GM21381 (cell line): ENCODE results near the gene P2RY8.
"Not testable (repeated sequence)": the region's sequence is repeated elsewhere in the genome, so short reads cannot be mapped to it uniquely, and the experiment has no call there.

Experiments used
- ATAC-seq: cut with Tn5 transposase; IDR thresholded peaks from one replicate; pipeline ENCODE4 v1.9.1; 2021; ENCODE audit warnings: mild to moderate bottlenecking, moderate library complexity; ENCODE audit not compliant: unreplicated experiment

Gene P2RY8, protein sequence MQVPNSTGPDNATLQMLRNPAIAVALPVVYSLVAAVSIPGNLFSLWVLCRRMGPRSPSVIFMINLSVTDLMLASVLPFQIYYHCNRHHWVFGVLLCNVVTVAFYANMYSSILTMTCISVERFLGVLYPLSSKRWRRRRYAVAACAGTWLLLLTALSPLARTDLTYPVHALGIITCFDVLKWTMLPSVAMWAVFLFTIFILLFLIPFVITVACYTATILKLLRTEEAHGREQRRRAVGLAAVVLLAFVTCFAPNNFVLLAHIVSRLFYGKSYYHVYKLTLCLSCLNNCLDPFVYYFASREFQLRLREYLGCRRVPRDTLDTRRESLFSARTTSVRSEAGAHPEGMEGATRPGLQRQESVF

DNA sequence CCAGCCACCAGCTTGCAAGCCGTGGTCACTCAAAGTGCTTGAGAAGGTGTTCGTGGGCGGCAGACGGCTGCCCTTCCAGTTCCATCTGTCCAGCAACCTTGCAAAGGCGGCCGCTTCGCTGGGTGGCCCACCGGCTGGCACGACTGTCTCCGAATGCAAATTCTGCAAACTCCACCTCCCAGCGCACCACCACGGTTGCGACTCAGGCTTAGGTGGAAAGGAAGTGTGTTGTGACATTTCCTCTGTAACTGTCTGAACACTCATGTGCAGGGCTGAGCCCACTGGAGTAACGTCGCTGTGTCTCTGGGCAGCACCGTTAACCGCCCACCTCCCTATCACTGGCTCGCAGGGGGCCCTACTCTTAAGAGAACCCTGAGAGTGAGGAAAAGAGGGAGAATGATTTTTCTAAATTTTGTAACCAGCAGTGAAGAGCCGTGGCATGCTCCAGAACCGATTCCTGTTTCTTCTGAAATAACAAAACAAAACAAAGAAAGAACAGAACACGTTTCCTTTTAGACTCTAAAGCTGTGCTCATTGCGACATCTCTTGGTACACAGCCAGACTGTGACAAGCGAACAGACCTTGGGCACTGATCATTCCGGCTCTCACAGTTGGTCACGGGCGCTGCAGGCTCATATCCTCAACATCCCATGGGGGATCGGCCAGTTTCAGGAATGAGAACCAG lies at the start of gene P2RY8:
Gene P2RY8, minus strand, starts transcription at position 155 of the 685 bp plus-strand sequence. CDS start 70,627 bp downstream, outside the sequence.
- ATAC-seq, result peak; percentile 66

DNA sequence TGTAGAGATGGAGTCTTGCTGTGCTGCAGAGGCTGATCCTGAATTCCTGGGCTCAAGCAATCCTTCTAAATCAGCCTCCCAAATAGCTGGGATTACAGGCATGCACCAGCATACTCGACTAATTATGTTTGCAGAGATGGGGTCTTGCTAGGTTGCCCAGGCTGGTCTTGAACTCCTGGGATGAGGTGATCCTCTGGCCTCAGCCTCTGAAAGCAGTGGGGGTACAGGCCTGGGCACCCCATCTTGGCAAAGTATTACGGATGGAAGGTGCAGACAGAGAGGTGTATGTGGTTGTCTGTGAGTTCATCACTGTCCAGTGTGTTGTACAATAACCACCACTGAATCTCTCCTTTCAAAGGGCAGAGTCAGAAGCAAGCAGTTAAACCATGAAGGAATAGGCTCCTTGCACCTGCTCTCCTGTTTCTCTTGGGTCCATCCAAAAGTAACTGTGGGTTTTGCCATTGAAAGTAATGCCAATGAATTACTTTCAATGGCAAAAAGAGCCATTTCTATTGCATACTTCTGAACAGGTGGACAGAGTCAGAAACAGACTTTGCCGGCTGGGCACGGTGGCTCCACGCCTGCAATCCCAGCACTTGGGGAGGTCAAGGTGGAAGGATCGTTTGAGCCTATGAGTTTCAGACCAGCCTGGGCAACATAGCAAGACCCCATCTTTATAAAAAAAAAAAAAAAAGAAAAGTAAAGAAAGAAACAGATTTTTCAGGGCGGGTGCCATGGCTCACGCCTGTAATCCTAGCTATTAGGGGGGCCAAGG lies 47.4 kb upstream of the P2RY8 start:
- no peak for ATAC-seq

DNA sequence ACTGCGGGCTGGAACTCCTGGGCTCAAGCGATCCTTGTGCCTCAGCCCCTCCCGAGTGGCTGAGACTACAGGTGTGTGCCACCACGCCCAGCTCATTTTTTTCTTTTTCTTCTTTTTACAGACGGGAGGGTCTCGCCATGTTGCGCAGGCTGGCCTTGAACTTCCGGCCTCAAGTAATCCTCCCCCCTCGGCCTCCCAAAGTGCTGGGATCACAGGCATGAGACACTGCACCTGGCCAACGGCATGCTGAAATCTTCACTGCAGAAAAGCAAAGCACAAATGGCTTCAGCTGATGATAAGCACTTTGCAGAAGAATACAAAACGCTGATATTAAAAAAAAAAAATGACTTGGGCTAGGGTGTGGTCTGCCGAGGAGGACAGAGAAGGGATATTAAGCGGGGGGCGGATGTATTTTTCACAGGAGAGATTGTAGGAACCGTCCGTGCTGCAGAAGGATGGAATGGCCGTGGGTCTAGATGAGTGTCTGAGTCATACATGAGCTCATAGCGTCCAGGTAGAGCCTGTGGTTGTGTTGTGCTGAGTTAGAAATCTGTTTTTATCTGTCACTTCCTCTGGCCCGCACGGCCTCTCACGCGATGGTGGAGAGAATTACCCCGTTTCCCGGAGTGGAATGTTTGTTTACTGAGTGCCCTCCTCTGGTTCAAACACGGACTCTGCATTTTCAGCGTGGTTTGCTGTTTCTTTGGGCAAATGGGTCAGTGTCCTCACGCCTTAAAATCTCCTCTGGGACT lies 45.9 kb upstream of the P2RY8 start:
- peak; percentile 82 for ATAC-seq

DNA sequence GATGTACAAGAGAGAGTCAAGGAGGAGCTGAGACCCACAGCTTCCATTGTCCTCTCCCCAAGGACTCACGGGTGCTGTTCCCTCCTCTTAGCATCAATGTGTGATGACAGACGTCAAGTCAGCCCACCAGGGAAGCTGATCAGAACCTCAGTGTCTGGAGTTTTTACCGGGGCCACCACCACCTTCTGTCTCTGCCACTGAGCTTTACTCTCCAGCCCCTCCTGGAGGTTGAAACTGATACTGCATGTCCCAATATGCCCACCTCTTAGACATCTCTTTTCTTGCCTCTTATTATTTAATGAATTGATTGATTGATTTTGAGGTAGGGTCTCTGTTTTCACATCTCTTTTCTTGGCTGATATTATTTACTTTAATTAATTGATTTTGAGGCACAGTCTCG lies 44.1 kb upstream of the P2RY8 start:
- ATAC-seq, result no peak

DNA sequence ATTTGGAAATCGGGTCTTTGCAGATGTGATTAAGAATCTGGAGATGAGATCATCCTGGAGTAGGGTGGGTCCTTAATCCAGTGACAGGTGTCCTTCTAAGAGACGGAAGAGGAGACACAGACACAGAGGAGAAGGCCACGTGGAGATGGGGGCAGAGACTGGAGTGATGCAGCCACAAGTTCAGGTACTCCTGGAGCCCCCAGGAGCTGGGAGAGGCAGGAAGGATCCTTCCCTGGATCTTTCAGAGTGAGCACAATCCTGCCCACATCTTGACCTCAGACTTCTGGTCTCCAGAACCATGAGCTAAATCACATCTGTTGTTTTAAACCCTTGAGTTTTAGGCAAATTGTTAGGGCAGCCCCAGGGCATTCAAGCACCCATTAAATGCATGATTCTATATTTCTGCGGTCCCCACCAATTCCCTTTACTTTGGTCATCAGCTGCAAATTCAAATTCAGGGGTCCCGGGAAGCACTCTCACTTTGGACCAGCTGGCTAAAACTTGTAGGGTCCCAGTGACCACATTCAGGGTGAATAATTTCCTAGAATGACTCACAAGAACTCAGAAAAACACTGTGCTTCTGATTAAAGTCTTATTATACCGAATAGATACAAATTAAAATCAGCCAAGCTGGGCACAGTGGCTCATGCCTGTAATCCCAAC lies 41.7 kb upstream of the P2RY8 start:
- ATAC-seq, result no peak

DNA sequence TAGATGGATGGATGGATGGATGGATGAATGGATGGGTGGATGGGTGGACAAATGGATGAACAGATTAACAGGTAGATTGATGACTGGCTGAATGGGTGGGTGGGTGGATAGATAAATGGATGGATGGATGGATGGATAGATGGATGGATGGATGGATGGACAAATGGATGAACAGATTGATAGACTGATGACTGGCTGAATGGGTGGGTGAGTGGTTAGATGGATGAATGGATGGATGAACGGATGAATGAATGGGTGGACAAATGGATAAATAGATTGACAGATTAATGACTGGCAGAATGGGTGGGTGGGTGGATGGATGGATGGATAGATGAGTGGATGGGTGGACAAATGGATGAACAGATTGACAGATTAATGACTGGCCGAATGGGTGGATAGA lies 40.9 kb upstream of the P2RY8 start:
- ATAC-seq, result no peak

DNA sequence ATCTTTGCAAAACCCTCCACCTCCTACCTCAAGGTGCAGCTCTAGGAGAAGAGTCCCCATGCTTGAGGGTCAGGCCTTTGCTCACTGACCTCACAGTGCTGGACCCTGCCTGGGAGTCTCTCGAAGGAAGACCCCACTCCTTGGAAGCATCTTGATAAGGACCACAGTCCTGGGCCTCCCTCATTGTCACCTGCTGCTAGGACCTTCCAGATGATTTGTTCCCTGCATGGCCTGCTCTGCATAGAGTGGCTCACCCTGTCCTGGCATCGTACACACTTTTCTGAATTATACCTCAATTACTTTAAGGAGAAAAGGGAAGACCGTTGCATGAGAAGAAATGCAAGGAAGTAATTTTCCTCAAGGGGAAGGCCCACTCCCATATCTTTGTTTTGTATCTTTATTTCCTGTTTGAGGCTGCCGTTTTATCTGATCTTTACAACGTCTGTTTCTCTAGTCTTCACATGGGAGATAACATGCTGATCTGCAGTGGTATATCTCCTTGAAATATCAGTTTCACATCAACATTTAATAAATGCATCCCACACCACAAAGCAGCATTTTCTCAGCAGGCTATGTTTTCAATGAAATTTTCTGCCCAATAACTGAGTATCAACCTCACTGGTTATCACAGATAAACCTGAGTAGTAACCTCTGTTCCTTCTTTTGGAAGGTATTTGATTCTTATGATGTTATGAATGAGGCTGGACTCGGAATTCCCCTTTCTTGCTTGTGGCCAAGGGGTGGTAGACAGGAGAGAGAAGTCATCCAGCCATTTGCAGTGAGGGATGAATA lies 39.4 kb upstream of the P2RY8 start:
- no peak for ATAC-seq

DNA sequence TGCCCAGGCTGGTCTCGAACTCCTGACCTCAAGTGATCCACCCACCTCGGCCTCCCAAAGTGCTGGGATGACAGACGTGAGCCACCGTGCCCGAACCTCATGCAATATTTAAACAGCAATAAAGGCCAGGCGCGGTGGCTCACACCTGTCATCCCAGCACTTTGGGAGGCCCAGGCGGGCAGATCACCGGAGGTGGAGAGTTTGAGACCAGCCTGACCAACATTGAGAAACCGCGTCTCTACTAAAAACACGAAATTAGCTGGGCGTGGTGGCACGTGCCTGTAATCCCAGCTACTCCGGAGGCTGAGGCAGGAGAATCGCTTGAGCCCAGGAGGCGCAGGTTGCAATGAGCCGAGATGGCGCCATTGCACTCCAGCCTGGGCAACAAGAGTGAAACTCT lies 37.2 kb upstream of the P2RY8 start:
- not testable (repeated sequence) for ATAC-seq

DNA sequence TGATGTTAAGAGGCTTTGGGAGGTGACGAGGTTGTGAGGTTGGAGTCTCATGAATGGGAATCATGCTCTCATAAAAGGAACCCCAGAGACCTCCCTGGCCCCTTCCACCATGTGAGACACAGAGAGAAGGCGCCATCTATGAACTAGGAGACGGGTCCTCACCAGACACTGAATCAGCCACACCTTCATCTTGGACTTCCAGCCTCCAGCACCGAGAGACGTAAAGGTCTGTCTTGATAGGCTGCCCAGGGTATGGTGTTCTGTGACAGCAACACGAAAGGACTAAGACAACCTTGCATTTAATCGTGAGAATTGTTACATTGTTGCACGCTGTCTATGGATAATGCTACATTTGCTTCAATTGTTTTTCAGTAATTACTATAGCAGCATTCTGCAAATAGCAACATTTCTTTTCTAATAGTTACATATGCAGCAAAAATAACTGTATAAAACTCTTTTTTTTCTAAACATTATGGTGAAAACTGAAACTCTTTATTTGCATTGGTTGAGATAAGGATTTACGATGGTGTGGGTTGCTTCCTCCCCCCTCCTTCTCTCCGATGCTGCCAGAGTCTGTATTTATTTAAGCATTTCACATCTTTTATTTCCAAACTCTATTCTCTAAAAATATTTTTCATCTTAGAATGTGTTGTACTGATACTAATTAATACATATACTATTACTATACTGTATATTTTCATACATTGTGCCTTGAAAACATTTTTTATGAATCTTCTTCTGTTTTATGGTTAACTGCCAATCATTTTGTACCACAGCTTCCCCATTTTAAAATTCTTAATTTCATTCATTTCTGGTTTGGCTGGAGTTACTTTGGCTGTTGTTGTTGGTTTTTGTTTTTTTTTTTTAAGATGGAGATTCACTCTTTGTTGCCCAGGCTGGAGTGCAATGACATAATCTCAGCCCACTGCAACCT lies 28.0 kb upstream of the P2RY8 start:
- ATAC-seq, result peak; percentile 55

DNA sequence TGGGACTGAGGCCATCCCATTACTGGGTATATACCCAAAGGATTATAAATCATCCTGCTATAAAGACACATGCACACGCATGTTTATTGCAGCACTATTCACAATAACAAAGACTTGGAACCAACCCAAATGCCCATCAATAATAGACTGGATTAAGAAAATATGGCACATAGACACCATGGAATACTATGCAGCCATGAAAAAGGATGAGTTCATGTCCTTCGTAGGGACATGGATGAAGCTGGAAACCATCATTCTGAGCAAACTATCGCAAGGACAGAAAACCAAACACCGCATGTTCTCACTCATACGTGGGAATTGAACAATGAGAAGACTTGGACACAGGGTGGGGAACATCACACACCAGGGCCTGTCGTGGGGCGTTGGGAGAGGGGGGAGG lies 27.1 kb upstream of the P2RY8 start:
- not testable (repeated sequence) for ATAC-seq

DNA sequence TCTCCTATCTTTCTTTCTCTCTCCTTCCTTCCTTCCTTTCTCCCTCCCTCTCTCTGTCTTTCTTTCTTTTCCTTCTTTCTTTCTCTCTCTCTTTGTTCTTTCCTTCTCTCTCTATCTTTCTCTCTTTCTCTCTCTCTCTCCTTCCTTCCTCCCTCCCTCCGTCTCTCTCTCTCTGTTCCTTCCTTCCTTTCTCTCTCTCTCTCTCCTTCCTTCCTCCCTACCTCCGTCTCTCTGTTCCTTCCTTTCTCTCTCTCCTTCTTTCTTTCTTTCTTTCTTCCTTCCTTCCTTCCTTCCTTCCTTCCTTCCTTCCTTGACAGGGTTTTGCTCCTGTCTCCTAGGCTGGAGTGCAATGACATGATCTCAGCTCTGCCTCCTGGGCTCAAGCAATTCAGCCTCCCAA lies 24.2 kb upstream of the P2RY8 start:
- ATAC-seq, result no peak

DNA sequence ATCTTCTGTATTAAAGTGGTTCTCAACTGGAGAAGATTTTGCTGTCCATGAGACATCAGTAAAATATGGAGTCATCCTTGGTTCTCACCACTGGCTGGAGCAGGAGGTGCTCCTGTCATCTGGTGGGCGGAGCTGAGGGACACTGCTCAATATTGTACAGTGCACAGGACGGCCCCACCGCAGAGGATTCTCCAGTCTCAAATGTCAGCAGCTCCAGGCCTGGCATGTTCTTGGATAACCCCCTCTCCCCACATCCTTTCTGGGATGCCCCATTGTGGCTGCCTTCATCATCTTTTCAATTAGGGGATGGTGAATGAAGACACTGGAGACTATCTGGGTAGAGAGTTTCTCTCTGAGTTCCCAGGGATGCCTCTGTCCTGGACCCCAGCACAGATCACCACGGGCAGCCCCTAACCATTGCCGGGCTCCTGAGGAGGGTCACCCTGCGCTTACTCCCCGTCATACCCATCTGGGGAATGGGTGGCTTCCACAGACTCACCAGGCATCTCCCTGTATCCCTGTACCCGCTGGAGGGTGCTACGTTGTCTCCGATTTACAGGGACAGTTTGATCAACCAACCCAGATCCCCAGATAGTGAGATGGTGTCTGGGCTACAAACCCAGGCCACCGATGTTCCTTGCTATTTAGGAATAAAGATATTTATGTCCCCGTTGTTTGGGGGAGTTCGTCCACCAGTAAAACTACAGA lies 21.9 kb upstream of the P2RY8 start:
- ATAC-seq, result no peak

DNA sequence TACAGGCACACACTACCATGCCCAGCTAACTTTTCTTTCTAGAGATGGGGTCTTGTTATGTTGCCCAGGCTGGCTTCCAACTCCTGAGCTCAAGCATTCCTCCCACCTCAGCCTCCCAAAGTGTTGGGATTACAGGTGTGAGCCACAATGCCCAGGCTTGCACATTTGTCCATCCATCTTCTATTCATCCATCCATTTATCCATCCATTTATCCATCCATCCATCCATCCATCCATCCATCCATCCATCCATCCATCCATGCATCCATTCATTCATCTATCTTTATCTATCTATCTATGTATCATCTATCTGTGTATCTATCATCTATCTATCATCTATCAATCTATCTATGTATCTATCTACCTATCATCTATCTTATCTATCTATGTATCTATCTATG lies 20.5 kb upstream of the P2RY8 start:
- ATAC-seq, result not testable (repeated sequence)

DNA sequence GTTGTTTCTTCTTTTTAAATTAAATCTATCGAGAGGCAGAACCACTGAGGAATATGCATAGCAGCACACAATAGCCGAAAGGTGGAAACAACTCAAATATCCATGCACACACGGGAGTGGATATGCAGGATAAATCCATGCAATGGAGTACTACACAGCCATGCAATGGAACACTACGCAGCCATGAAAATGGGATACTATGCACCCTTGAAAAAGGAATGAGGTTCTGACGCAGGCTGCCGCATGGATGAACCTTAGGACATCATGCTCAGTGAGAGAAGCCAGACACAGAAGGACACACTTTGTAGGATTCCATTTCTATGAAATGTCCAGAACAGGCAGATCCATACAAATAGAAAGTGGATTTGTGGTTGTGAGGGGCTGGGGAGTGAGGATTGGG lies 18.4 kb upstream of the P2RY8 start:
- ATAC-seq, result no peak

DNA sequence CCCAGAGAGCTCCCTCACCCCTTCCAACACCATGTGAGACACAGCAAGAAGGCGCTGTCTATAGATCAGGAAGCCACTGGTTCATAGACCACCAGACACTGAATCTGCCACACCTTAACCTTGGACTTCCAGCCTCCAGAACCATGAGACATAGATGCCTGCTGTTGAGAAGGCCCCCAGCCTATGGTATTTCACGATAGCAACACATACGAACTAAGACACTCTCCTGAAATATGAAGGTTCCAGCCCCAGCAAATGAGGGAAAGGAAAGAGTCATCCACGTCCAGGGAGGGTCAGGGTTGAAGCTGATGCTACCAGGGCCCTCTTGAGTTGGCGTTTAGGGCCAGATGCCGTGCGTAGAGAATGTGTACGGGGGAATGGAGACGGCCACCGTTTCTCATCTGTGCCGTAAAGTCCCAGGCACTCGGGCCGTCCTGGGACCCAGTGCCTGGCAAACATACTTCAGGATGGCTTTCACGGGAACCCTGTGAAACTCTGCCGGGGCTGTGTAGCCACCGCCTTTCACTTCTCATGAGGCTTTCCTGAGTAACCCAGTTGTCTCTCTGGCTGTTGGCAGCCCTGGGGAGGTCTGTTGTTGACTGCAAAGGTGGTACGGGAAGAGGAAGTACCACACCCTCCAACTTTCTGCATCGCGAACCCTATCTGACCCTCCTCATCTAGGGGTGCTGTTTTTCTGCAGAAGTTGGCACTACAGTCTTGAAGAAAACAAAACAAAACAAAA lies 17.7 kb upstream of the P2RY8 start:
- no peak for ATAC-seq

DNA sequence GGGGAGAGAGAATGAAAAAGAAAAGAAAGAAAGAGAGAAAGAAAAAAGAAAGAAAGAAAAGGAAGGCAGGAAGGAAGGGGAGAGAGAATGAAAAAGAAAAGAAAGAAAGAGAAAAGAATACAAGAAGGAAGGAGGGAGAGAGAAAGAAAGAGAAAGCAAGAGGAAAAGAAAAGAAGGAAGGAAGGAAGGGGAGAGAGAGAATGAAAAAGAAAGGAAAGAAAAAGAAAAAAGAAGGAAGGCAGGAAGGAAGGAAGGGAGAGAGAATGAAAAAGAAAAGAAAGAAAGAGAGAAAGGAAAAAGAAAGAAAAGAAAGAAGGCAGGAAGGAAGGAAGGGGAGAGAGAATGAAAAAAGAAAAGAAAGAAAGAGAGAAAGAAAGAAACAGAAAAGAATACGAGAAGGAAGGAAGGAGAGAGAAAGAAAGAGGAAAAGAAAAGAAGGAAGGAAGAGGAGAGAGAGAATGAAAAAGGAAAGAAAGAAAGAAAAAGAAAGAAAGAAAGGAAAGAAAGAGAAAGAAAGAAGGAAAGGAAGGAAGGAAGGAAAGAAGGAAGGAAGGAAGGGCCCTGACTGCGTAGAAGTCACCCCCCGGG lies 15.1 kb upstream of the P2RY8 start:
- ATAC-seq, result no peak

DNA sequence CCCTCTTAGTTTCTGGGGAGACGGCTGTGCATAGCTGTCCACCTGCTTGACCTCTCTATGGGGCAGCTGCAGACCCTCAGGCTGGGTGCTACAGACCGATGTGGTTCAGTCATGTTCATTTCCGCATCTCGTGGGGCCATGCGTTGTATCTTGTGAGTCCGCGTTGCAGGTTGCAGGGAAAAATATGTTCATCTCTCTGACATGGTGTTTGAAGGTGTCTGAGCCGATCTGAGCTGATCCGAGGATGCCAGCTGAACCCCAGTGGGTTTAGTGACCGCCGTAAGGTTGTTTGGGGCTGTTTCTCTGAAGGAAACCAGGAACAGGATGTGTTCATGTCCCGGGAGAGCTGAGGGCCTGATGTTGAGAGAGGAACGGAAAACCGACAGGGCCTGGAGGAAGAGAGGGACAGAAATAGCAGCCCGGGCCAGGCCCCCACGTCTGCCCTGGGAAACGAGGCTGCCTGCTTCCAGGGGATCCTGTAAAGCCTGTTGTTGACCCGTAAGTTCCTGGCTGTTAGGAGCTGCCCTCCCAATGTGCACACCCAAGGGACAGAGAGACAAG lies 9.8 kb upstream of the P2RY8 start:
- no peak for ATAC-seq
